H1 (cell line): ENCODE data around the gene DRC7.

Source experiments
- CTCF ChIP-seq, 3 experiments: IDR thresholded peaks; 1 replicate in 2 of 3; 2 replicates in 1 of 3; pipeline versions ENCODE4 v1.5.1 to v1.6.1; 2011; ENCODE audit warnings: low read length in 3 of 3, mild to moderate bottlenecking in 3 of 3, inconsistent platforms in 2 of 3, low read depth in 1 of 3, moderate library complexity in 1 of 3; ENCODE audit not compliant: insufficient read depth in 1 of 3; ENCODE audit errors: control extremely low read depth in 1 of 3
- EZH2 ChIP-seq: fragments of 200-600 bp; sonication (generic); IDR thresholded peaks from 2 replicates; pipeline ENCODE4 v1.7.1; 2012; ENCODE audit warnings: low read depth, mild to moderate bottlenecking, moderate library complexity, low read length, inconsistent platforms; ENCODE audit not compliant: severe bottlenecking
- GTF2F1 ChIP-seq: IDR thresholded peaks from 2 replicates; pipeline ENCODE4 v1.6.1; 2012; ENCODE audit warnings: low read depth, low read length, improper control_type of control experiment, borderline replicate concordance
- NANOG ChIP-seq: IDR thresholded peaks from 2 replicates; pipeline ENCODE4 v1.6.1; 2011; ENCODE audit warnings: low read length, low read depth, mild to moderate bottlenecking, inconsistent platforms; ENCODE audit not compliant: insufficient read depth, poor library complexity, severe bottlenecking
- POLR2A ChIP-seq, 2 experiments: IDR thresholded peaks; 1 replicate in 1 of 2; 2 replicates in 1 of 2; pipeline ENCODE4 v1.6.1; 2011; ENCODE audit warnings: low read depth in 2 of 2, low read length in 2 of 2, mild to moderate bottlenecking in 2 of 2; ENCODE audit errors: control extremely low read depth in 1 of 2
- USF2 ChIP-seq: IDR thresholded peaks from 2 replicates; pipeline ENCODE4 v1.6.1; 2011; ENCODE audit warnings: low read length, improper control_type of control experiment

GRCh38 chr16:57713596-57713995, 19.0 kb downstream of the DRC7 start:
- TF ChIP-seq CTCF (IDR thresholded peaks at IDR 0.05; ENCODE audit: control extremely low read depth in 1 of 3, insufficient read depth in 1 of 3, low read depth in 1 of 3, low read length in 3 of 3) (no peak), NANOG (no peak), POLR2A (IDR thresholded peaks at IDR 0.05; ENCODE audit: control extremely low read depth in 1 of 2, low read depth in 2 of 2, low read length in 2 of 2) (no peak), USF2 (no peak), GTF2F1 (no peak), EZH2 (no peak)
